NCI-H2196 (cell line): ENCODE measurements around the gene MACF1.
A peak's percentile ranks its signal among the peaks of the same experiment; 100 is the strongest.

Experiments
- DNase-seq: peaks from one replicate; lab custom pipeline; 2025; ENCODE audit not compliant: unreplicated experiment; lab: John Stamatoyannopoulos, UW

The MACF1 gene

GRCh38 chr1:39293375-39294070, 89.0 kb downstream of the MACF1 start:
- DNase-seq = no peak

- no peak for DNase-seq
Measured at GRCh38 chr1:39294531-39294930, 90.0 kb downstream of the MACF1 start.

GRCh38 chr1:39295901-39296300, 91.4 kb downstream of the MACF1 start:
- no peak for DNase-seq

- no peak for DNase-seq
Measured at GRCh38 chr1:39297551-39297950, 93.1 kb downstream of the MACF1 start.

GRCh38 chr1:39301606-39302005, 97.1 kb downstream of the MACF1 start:
- DNase-seq = no peak

- no peak for DNase-seq
Measured at GRCh38 chr1:39305555-39305954, 101.1 kb downstream of the MACF1 start.

GRCh38 chr1:39310015-39310414, 105.5 kb downstream of the MACF1 start:
- DNase-seq = no peak

GRCh38 chr1:39310691-39311090, 106.2 kb downstream of the MACF1 start:
- DNase-seq = no peak

GRCh38 chr1:39317111-39317510, 112.6 kb downstream of the MACF1 start:
- no peak for DNase-seq

GRCh38 chr1:39317910-39318633, 113.6 kb downstream of the MACF1 start:
- peak; percentile 44 for DNase-seq

- no peak for DNase-seq
Measured at GRCh38 chr1:39321979-39322378, 117.5 kb downstream of the MACF1 start.

GRCh38 chr1:39322431-39322830, 117.9 kb downstream of the MACF1 start:
- DNase-seq = no peak

- DNase-seq = no peak
Measured at GRCh38 chr1:39324888-39325287, 120.4 kb downstream of the MACF1 start.

GRCh38 chr1:39326836-39327235, 122.3 kb downstream of the MACF1 start:
- DNase-seq = no peak

- DNase-seq = no peak
Measured at GRCh38 chr1:39328095-39328494, 123.6 kb downstream of the MACF1 start.

- DNase-seq = no peak
Measured at GRCh38 chr1:39328586-39329121, 124.2 kb downstream of the MACF1 start.

GRCh38 chr1:39331647-39332046, 127.2 kb downstream of the MACF1 start:
- no peak for DNase-seq

GRCh38 chr1:39332291-39332690, 127.8 kb downstream of the MACF1 start:
- no peak for DNase-seq

- no peak for DNase-seq
Measured at GRCh38 chr1:39332828-39333227, 128.3 kb downstream of the MACF1 start.

GRCh38 chr1:39333296-39333695, 128.8 kb downstream of the MACF1 start:
- no peak for DNase-seq

- no peak for DNase-seq
Measured at GRCh38 chr1:39335216-39335615, 130.7 kb downstream of the MACF1 start.

GRCh38 chr1:39337067-39337466, 132.6 kb downstream of the MACF1 start:
- DNase-seq = no peak
